Measurements from ENCODE around the gene ZCCHC17. TPM values are rescaled to one million over a fixed set of nuclear protein-coding genes. Genes with fewer than 3 reads are reported as not detected.

ZCCHC17 gene
- total RNA-seq, 1 donor from 2014 or later = 26.6 TPM

DNA sequence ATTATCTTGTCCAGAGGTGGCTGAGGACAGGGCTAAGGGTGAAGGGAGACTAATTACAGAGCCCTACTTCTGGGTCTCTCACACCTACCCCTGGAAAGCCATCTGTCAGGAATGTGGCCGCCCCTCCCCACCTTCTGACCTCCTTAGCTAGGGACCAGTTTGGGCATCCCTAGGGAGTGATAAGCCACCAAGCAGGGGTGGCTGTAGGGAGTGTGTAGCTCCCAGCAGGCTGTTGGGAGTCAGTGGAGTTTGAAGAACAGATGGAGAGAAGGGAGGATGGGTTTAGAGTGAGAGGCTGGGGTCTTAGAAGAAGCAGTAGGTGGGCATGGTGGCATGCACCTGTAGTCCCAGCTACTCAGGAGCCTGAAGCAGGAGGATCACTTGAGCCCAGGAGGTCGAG lies 115.4 kb downstream of the ZCCHC17 start:
- Mint-ChIP-seq H3K36me3 (no peaks in the 10 kb centered on the region), H3K4me1 (peaks cover 16% of the 10 kb centered on the region), H3K27ac (no peak overlapping the region), H3K4me3 (peak overlapping the region; percentile 66), H3K27me3 (ENCODE audit: low read depth) (peaks cover 6% of the 10 kb centered on the region), H3K9me3 (no peaks in the 10 kb centered on the region)
- DNase-seq (ENCODE audit: low spot score in 2 of 2, unreplicated experiment in 2 of 2) = no peak
- TF ChIP-seq, protein P1, sequence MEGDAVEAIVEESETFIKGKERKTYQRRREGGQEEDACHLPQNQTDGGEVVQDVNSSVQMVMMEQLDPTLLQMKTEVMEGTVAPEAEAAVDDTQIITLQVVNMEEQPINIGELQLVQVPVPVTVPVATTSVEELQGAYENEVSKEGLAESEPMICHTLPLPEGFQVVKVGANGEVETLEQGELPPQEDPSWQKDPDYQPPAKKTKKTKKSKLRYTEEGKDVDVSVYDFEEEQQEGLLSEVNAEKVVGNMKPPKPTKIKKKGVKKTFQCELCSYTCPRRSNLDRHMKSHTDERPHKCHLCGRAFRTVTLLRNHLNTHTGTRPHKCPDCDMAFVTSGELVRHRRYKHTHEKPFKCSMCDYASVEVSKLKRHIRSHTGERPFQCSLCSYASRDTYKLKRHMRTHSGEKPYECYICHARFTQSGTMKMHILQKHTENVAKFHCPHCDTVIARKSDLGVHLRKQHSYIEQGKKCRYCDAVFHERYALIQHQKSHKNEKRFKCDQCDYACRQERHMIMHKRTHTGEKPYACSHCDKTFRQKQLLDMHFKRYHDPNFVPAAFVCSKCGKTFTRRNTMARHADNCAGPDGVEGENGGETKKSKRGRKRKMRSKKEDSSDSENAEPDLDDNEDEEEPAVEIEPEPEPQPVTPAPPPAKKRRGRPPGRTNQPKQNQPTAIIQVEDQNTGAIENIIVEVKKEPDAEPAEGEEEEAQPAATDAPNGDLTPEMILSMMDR (IDR thresholded peaks at IDR 0.05; ENCODE audit: unreplicated experiment) = no peak

- no peak for DNase-seq (ENCODE audit: low spot score in 2 of 2, unreplicated experiment in 2 of 2)
- TF ChIP-seq, protein P1 (IDR thresholded peaks at IDR 0.05; ENCODE audit: unreplicated experiment) = no peak
- H3K27ac Mint-ChIP-seq = peak within 1 kb of the TSS; percentile 95
- H3K9me3 Mint-ChIP-seq = no peaks in the 10 kb centered on the region
- peaks cover 6% of the 10 kb centered on the region for H3K27me3 Mint-ChIP-seq (ENCODE audit: low read depth)
- peak within 1 kb of the TSS; percentile 98 for H3K4me3 Mint-ChIP-seq
- peaks cover 20% of the 10 kb centered on the region for H3K4me1 Mint-ChIP-seq
- no peaks in the 10 kb centered on the region for H3K36me3 Mint-ChIP-seq
Measured at GRCh38 chr1:31412732-31413404, 116.0 kb downstream of the ZCCHC17 start, which contains the start of gene SERINC2. Gene SERINC2 (plus strand): TSS chr1:31413213. CDS start chr1:31413266, 53 bp downstream.

GRCh38 chr1:31413405-31414001 lies 116.7 kb downstream of the ZCCHC17 start:
- Mint-ChIP-seq H3K4me3 (peak overlapping the region; percentile 98), H3K9me3 (no peaks in the 10 kb centered on the region), H3K27me3 (ENCODE audit: low read depth) (peaks cover 6% of the 10 kb centered on the region), H3K27ac (peak overlapping the region; percentile 95), H3K36me3 (no peaks in the 10 kb centered on the region), H3K4me1 (peaks cover 20% of the 10 kb centered on the region)
- TF ChIP-seq, protein P1 (IDR thresholded peaks at IDR 0.05; ENCODE audit: unreplicated experiment) = no peak
- peak; percentile 64 to 75 for DNase-seq (ENCODE audit: low spot score in 2 of 2, unreplicated experiment in 2 of 2)

Other genes with a start within 250 kb of the ZCCHC17 start
- 244 to 253 TPM (median 250 TPM) in 3 replicates for gene PUM1, start 231.3 kb upstream of the ZCCHC17 start, total RNA-seq
- gene NKAIN1, start 57.1 kb upstream of the ZCCHC17 start, total RNA-seq = 9.4 to 10.2 TPM (median 9.4 TPM) in 3 replicates
- 63.2 to 70.7 TPM (median 64.3 TPM) in 3 replicates for gene SNRNP40, start 244 bp upstream of the ZCCHC17 start, total RNA-seq
- gene FABP3, start 76.0 kb downstream of the ZCCHC17 start, total RNA-seq = 4.5 to 6.7 TPM (median 4.6 TPM) in 3 replicates
- gene SERINC2, start 116.2 kb downstream of the ZCCHC17 start, total RNA-seq = 45.4 to 49.1 TPM (median 47.1 TPM) in 3 replicates